IPS-NIHi7 (cell line): ENCODE results near the gene FGD4.
A peak's percentile ranks its signal among the peaks of the same experiment; 100 is the strongest.
"Not testable (repeated sequence)": the region's sequence is repeated elsewhere in the genome, so short reads cannot be mapped to it uniquely, and the experiment has no call there.

Experiments used
- DNase-seq: peaks from one replicate; pipeline ENCODE4 v3.0.0; 2012; ENCODE audit warnings: mixed read lengths; ENCODE audit errors: extremely low spot score

Gene FGD4

GRCh38 chr12:32519047-32519446 lies 119.7 kb downstream of the FGD4 start:
- DNase-seq: no peak

- DNase-seq: no peak
These were observed 123.2 kb downstream of the FGD4 start for GRCh38 chr12:32522331-32523221.

DNA sequence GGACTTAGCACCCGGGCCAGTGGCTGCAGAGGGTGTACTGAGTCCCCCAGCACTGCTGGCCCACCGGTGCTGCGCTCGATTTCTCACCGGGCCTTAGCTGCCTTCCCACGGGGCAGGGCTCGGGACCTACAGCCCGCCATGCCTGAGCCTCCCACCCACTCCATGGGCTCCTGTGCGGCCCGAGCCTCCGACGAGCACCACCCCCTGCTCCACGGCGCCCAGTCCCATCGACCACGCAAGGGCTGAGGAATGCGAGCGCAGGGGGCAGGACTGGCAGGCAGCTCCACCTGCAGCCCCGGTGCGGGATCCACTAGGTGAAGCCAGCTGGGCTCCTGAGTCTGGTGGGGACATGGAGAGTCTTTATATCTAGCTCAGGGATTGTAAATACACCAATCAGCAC lies 126.4 kb downstream of the FGD4 start:
- DNase-seq: not testable (repeated sequence)

DNA sequence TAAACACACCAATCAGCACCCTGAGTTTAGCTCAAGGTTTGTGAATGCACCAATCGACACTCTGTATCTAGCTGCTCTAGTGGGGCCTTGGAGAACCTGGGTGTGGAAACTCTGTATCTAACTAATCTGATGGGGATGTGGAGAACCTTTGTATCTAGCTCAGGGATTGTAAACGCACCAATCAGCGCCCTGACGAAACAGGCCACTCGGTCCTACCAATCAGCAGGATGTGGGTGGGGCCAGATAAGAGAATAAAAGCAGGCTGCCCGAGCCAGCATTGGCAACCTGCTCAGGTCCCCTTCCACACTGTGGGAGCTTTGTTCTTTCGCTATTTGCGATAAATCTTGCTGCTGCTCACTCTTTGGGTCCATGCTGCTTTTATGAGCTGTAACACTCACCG lies 127.0 kb downstream of the FGD4 start:
- DNase-seq: not testable (repeated sequence)

- DNase-seq: no peak
These were observed 133.1 kb downstream of the FGD4 start for GRCh38 chr12:32532422-32532821.

- DNase-seq: no peak
These were observed 133.6 kb downstream of the FGD4 start for GRCh38 chr12:32532951-32533350.

GRCh38 chr12:32533506-32533905 lies 134.1 kb downstream of the FGD4 start:
- not testable (repeated sequence) for DNase-seq

- DNase-seq: peak; percentile 35
These were observed 134.7 kb downstream of the FGD4 start for GRCh38 chr12:32533971-32534590.

GRCh38 chr12:32534698-32535097 lies 135.3 kb downstream of the FGD4 start:
- no peak for DNase-seq

GRCh38 chr12:32535288-32535999 lies 136.1 kb downstream of the FGD4 start:
- peak; percentile 31 for DNase-seq

DNA sequence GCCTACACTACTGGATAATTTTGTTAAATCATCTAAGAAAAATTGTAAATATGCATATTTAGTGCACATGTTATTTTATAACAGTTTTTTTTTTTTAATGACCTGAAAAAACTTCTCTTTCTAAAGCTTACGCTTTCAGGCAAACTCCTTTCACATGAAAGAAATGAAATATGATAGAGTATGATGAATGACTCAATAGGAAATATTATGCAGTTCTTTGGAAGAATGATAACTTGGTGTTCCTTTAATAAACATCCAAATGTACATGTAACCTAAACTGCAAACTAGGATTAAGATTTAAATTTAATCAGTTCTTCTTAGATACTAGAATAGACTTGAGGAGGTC lies 136.6 kb downstream of the FGD4 start:
- no peak for DNase-seq

DNA sequence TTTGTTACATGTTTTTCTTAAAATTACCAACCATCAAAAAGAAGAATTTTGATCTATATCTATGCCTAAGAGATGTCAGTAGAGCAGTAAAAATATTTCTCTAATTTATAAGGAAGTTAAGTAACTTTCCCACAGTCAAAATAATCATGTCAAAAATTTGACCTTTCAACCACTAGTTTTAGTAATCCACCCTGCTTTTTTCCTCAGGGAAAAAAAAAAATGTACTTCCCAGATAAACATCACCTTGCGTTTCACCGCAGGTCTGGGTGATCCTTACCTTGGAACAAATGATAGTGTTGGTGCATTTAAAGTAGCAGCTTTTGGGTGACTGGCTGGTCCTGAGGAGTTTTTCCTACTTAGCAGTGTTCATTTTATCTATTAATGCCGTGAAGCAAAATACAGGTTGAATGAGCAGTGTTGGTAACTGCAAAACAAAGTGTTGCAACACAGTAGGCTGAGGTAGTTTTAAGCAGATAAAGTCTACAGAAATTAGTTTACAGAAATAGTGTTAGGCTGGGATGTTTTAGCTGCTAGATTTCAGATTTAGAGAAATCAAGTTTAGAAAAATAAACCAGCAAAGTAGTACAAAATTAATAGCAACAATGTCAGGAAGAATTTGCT lies 142.5 kb downstream of the FGD4 start:
- no peak for DNase-seq

GRCh38 chr12:32542428-32543229 lies 143.3 kb downstream of the FGD4 start:
- DNase-seq: no peak

- DNase-seq: no peak
These were observed 145.5 kb downstream of the FGD4 start for GRCh38 chr12:32544893-32545292.

DNA sequence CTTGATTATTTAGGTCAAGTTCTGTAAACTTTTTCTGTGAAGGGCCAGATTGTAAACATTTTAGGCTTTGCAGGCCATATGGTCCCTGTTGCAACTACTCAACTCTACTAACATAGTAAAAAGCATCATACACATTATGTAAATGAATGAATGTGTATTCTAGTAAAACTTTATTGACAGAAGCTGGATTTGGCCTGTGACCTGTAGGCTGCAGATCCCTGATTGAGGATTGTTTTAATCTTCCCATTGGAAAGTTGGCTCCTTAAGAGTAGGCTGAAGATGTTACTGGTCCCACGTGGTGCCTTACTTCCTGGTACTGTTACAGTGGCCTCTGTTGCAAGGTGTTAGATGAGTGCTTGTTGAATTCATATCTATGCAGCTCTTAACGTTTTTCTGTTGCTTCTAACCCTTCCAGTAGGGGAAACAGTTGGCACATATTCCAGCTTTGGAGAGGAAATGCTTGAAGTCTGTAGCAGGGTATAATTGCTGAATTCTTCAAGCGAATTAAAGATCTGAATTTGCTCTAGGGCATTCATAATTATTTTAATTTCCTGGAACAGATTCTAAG lies 146.1 kb downstream of the FGD4 start:
- DNase-seq: no peak

DNA sequence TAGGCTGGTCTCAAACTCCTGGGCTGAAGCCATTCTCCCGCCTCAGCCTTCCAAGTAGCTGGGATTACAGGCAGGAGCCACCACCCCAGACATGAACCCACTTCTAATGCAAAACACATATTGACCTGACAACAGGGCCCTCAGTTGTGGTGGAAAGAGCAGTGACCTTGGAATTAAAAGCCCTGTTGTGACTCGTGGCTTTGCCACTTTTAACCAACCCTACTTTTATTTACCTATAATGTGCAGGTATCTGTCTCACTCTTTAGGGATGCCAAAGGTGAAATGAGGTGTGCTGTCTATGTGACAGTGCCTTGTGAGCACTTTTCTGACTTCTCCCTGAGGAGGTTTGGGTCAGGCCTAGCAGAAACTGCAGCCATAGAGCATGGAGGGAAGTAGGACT lies 146.9 kb downstream of the FGD4 start:
- DNase-seq: no peak

DNA sequence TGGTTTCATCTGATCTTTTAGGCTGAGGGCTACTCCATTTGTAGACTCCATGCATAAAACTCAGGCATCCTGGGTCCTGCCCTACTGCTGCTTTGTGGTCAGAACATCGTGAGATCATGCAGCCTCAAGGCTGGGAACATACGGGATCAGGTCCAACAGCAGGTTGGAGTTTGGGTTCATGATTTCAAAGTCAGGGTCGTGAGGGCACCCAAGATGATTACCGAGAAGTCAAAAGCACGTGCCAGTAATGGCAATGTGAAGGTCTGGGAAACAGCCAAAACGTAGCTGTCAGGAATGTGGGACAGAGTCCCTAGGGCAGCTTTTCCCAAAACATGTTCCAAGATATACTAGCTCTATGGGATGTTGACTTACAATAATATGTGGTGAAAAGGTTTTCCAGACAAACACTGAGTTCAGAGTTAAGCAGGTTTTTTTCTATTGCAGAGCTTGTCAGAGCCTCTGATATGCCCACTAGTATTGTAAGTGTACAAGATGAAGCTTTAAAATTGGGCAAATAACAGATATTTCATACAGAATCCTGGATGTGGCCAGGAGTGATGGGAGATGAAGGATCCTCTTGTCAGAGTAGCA lies 149.4 kb downstream of the FGD4 start:
- no peak for DNase-seq

DNA sequence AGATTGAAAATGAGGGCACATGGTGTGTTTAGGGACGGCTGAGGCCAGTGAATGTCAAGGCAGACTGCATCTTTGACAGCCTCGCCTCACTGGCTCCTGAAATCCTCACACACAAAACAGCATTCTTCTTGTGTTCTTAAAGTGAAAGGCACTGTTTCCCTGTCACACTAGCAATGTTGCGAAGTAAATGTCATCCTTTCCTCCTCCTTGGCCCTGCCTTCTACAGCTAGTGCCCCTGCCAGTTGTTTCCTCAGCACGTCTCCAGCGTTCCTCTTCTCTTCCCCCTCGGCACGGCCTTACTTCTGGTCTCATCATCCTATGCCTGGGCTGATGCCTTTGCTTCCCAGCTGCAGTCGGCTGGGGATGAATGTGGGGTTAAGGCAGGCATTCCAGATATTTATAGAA lies 150.3 kb downstream of the FGD4 start:
- DNase-seq: no peak

DNA sequence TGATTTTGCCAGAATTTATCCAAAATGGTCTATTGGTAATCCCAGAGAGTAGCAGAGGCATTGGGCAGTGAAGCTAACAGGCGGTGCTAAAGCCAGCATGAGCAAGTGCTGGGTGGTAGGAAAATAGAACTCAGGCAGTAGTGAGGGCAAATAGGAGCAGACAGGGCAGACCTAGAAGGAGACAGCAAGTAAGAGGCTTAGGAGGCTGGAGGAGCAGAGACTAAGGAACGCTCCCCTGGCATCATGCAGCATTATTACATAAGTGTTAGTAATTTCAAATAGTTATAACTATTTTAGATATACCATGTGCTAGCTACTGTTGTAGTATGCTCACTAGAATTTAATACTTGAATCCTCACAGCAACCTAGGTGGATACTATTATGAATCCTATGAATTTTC lies 151.7 kb downstream of the FGD4 start:
- no peak for DNase-seq

- DNase-seq: no peak
These were observed 159.5 kb downstream of the FGD4 start for GRCh38 chr12:32558903-32559302.

DNA sequence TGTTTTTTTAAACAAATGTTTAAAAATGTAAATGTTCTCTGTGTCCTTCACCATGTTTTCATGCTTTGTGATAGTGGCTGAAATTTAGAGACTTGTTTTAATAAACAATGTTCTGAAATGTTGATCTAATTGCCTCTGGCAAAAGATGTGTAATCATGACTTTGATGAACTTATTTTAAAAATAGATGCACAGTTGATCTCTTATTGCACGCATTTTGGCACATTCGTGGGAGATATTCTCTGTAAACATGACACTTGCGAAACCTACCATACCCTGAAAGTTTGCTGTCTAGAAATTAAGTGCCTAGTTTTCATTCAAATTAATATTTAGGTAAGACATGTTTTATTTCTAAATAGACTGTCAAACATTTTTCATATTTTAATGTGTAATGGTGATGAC lies 160.1 kb downstream of the FGD4 start:
- DNase-seq: no peak
